Measurements from ENCODE around the gene NEU2.

DNA sequence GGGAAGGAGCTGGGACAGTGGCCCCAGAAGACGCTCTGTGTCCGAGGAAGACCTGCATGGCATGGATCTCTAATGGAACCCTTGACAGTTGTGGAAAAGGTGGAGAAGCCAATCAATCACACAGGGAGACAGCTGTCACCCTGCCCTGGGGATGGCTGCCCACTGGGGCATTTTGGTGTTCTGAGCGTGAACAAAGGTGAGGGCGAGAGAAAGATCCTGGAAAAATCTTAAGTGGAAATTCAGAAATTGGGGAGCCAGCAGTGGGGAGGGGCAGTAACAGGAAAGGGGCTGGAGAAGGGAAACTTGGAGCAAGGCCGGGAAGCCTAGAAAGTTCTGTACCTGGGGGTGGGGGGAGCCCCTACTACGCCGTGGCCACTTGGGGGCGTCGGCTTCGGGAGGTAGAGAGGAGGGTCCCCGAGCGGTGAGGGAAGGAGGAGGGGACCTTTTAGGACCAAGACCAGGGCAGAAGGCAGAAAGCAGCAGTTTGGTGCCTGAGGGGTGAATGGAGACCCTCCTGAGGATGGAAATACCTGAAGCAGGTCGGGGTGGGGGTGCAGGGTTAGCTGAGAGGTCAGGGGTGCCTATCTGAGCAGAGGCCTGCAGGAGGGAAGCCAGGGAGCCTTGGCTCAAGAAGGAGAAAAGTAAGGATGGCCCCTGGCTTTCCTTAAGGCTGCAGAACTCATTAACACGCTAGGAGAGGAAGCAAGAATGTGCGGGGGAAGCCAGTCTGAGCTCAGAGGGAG lies 49.4 kb upstream of the NEU2 start:
- TF ChIP-seq POLR2AphosphoS5 (IDR thresholded peaks at IDR 0.05; ENCODE audit: low read depth, low read length) (no peak), EGR1 (IDR thresholded peaks at IDR 0.05; ENCODE audit: low read depth) (no peak), RAD21 (IDR thresholded peaks at IDR 0.05; ENCODE audit: low read depth) (no peak), SIN3A (IDR thresholded peaks at IDR 0.05; ENCODE audit: low read depth) (no peak), EZH2 (IDR thresholded peaks at IDR 0.05) (no peak), POLR2A (IDR thresholded peaks at IDR 0.05; ENCODE audit: borderline replicate concordance, extremely low read depth, insufficient read depth, insufficient read length) (no peak), TCF7L2 (IDR thresholded peaks at IDR 0.05; ENCODE audit: borderline replicate concordance, extremely low read depth, insufficient read depth, insufficient read length) (no peak), ZFX (IDR thresholded peaks at IDR 0.05) (no peak), YY1 (IDR thresholded peaks at IDR 0.05; ENCODE audit: extremely low read depth, insufficient replicate concordance, low read depth, low read length) (no peak)
- TF ChIP-seq, protein P1, sequence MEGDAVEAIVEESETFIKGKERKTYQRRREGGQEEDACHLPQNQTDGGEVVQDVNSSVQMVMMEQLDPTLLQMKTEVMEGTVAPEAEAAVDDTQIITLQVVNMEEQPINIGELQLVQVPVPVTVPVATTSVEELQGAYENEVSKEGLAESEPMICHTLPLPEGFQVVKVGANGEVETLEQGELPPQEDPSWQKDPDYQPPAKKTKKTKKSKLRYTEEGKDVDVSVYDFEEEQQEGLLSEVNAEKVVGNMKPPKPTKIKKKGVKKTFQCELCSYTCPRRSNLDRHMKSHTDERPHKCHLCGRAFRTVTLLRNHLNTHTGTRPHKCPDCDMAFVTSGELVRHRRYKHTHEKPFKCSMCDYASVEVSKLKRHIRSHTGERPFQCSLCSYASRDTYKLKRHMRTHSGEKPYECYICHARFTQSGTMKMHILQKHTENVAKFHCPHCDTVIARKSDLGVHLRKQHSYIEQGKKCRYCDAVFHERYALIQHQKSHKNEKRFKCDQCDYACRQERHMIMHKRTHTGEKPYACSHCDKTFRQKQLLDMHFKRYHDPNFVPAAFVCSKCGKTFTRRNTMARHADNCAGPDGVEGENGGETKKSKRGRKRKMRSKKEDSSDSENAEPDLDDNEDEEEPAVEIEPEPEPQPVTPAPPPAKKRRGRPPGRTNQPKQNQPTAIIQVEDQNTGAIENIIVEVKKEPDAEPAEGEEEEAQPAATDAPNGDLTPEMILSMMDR (IDR thresholded peaks at IDR 0.05 in 2 of 3, conservative IDR thresholded peaks at IDR 0.05 in 1 of 3; ENCODE audit: borderline replicate concordance in 1 of 3, insufficient read depth in 1 of 3, low read depth in 2 of 3, low read length in 2 of 3) = peak in 1 of 3 experiments; percentile 31; a peak in 2 of 6 replicates
- TF ChIP-seq, protein P2, sequence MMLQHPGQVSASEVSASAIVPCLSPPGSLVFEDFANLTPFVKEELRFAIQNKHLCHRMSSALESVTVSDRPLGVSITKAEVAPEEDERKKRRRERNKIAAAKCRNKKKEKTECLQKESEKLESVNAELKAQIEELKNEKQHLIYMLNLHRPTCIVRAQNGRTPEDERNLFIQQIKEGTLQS (IDR thresholded peaks at IDR 0.05) = no peak

All from HCT116 (cell line).